ENCODE measurements around the gene LRRK2.
"Not testable (repeated sequence)": the region's sequence is repeated elsewhere in the genome, so short reads cannot be mapped to it uniquely, and the experiment has no call there.

LRRK2 gene

DNA sequence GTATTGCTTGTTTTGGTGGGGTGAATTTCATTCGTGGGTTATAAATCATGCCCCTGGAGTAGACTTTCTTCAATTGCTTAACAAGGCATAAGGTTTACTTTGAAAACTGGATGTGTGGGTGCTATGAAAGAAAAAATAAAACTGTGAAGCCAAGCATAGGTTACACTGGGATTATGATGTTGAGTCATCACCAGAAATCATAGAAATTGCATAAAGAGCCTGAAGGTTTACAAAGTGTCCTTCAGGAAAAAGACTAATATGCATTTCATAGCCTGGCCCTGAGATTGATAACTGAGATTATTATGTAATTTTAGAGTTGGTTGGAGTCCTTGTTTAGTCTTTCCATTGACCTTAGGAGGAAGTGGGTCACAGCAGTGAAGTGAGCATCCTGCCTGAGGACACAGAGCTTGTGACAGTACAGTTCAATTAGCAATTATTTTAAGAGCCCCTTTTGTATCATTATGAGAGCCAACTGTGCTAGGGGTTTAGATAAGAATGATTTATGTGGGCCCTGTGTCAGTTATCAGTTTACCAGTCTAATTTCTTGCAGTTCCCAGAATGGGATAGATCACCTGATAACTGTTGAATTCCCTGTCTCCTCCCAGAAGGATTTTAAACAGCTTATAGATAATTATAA lies 13.6 kb downstream of the LRRK2 start:
- Histone ChIP-seq H3K4me3 (ENCODE audit: insufficient read length, low read depth) (no peak overlapping the region), H3K36me3 (ENCODE audit: insufficient read depth, insufficient read length, low read length) (no peaks in the 10 kb centered on the region), H3K9ac (ENCODE audit: insufficient read length, low read depth) (no peak overlapping the region), H3K9me3 (ENCODE audit: insufficient read depth, low read length) (no peaks in the 10 kb centered on the region), H3K27me3 (ENCODE audit: insufficient read depth, insufficient read length) (no peaks in the 10 kb centered on the region), H3K4me1 (ENCODE audit: insufficient read depth, insufficient read length) (no peaks in the 10 kb centered on the region)
- no peak for TF ChIP-seq YY1 (IDR thresholded peaks at IDR 0.05; ENCODE audit: insufficient read depth, insufficient read length)
- no peak for TF ChIP-seq SUZ12 (IDR thresholded peaks at IDR 0.05; ENCODE audit: extremely low read depth, insufficient read depth, insufficient read length)
- TF ChIP-seq ZNF274 (IDR thresholded peaks at IDR 0.05; ENCODE audit: low read depth, low read length) = no peak
- DNase-seq (ENCODE audit: low read depth, low spot score) = no peak

GRCh38 chr12:40238979-40239378 lies 14.2 kb downstream of the LRRK2 start:
- H3K4me3 ChIP-seq (ENCODE audit: insufficient read length, low read depth) = no peak overlapping the region
- TF ChIP-seq ZNF274 (IDR thresholded peaks at IDR 0.05; ENCODE audit: low read depth, low read length) (no peak), YY1 (IDR thresholded peaks at IDR 0.05; ENCODE audit: insufficient read depth, insufficient read length) (no peak)
- no peak overlapping the region for H3K9ac ChIP-seq (ENCODE audit: insufficient read length, low read depth)
- no peak for DNase-seq (ENCODE audit: low read depth, low spot score)
- H3K4me1 ChIP-seq (ENCODE audit: insufficient read depth, insufficient read length) = no peaks in the 10 kb centered on the region
- H3K27me3 ChIP-seq (ENCODE audit: insufficient read depth, insufficient read length) = no peaks in the 10 kb centered on the region
- H3K36me3 ChIP-seq (ENCODE audit: insufficient read depth, insufficient read length, low read length) = no peaks in the 10 kb centered on the region
- no peaks in the 10 kb centered on the region for H3K9me3 ChIP-seq (ENCODE audit: insufficient read depth, low read length)

DNA sequence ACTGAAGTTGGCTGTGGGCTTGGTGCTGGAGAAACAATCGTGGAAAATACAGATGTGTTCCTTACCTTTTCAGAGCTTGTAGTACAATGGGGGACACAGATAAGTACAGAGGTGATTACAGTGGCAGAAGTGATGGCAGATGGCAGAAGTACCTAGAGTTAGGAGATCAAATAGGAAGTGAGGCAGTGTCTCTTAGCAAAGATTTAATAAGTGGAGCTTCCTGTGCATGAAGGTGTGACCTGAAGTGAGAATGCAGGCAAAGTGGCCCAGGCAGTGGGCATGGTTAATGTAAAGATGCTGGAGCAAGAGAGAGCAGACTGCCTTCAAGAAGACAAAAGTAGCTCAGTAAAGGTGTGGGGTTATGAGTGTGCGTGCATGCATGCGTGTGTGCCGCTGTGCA lies 16.0 kb downstream of the LRRK2 start:
- H3K9me3 ChIP-seq (ENCODE audit: insufficient read depth, low read length) = no peaks in the 10 kb centered on the region
- no peak for DNase-seq (ENCODE audit: low read depth, low spot score)

GRCh38 chr12:40241741-40242140 lies 16.9 kb downstream of the LRRK2 start:
- Histone ChIP-seq H3K4me1 (ENCODE audit: insufficient read depth, insufficient read length) (no peaks in the 10 kb centered on the region), H3K4me3 (ENCODE audit: insufficient read length, low read depth) (no peak overlapping the region), H3K9ac (ENCODE audit: insufficient read length, low read depth) (no peak overlapping the region), H3K27me3 (ENCODE audit: insufficient read depth, insufficient read length) (no peaks in the 10 kb centered on the region), H3K36me3 (ENCODE audit: insufficient read depth, insufficient read length, low read length) (no peaks in the 10 kb centered on the region), H3K9me3 (ENCODE audit: insufficient read depth, low read length) (no peaks in the 10 kb centered on the region)
- DNase-seq (ENCODE audit: low read depth, low spot score) = no peak
- TF ChIP-seq SUZ12 (IDR thresholded peaks at IDR 0.05; ENCODE audit: extremely low read depth, insufficient read depth, insufficient read length) (no peak), ZNF274 (IDR thresholded peaks at IDR 0.05; ENCODE audit: low read depth, low read length) (no peak), YY1 (IDR thresholded peaks at IDR 0.05; ENCODE audit: insufficient read depth, insufficient read length) (no peak)

More for the DNA sequence above, 16.0 kb downstream of the LRRK2 start:
- Histone ChIP-seq H3K27me3 (ENCODE audit: insufficient read depth, insufficient read length) (no peaks in the 10 kb centered on the region), H3K4me1 (ENCODE audit: insufficient read depth, insufficient read length) (no peaks in the 10 kb centered on the region), H3K9ac (ENCODE audit: insufficient read length, low read depth) (no peak overlapping the region), H3K4me3 (ENCODE audit: insufficient read length, low read depth) (no peak overlapping the region), H3K36me3 (ENCODE audit: insufficient read depth, insufficient read length, low read length) (no peaks in the 10 kb centered on the region)
- no peak for TF ChIP-seq YY1 (IDR thresholded peaks at IDR 0.05; ENCODE audit: insufficient read depth, insufficient read length)
- TF ChIP-seq SUZ12 (IDR thresholded peaks at IDR 0.05; ENCODE audit: extremely low read depth, insufficient read depth, insufficient read length) = no peak
- no peak for TF ChIP-seq ZNF274 (IDR thresholded peaks at IDR 0.05; ENCODE audit: low read depth, low read length)

- H3K9ac ChIP-seq (ENCODE audit: insufficient read length, low read depth); H3K4me3 ChIP-seq (ENCODE audit: insufficient read length, low read depth); H3K27me3 ChIP-seq (ENCODE audit: insufficient read depth, insufficient read length); H3K36me3 ChIP-seq (ENCODE audit: insufficient read depth, insufficient read length, low read length); H3K9me3 ChIP-seq (ENCODE audit: insufficient read depth, low read length); H3K4me1 ChIP-seq (ENCODE audit: insufficient read depth, insufficient read length); DNase-seq (ENCODE audit: low read depth, low spot score): not testable (repeated sequence)
Observed at GRCh38 chr12:40244526-40245156, 19.8 kb downstream of the LRRK2 start.

GRCh38 chr12:40248034-40248433 lies 23.2 kb downstream of the LRRK2 start:
- H3K27me3 ChIP-seq (ENCODE audit: insufficient read depth, insufficient read length) = no peaks in the 10 kb centered on the region
- H3K9ac ChIP-seq (ENCODE audit: insufficient read length, low read depth) = no peak overlapping the region
- no peaks in the 10 kb centered on the region for H3K4me1 ChIP-seq (ENCODE audit: insufficient read depth, insufficient read length)
- no peaks in the 10 kb centered on the region for H3K36me3 ChIP-seq (ENCODE audit: insufficient read depth, insufficient read length, low read length)
- no peak for DNase-seq (ENCODE audit: low read depth, low spot score)
- H3K4me3 ChIP-seq (ENCODE audit: insufficient read length, low read depth) = no peak overlapping the region
- TF ChIP-seq SUZ12 (IDR thresholded peaks at IDR 0.05; ENCODE audit: extremely low read depth, insufficient read depth, insufficient read length) (no peak), ZNF274 (IDR thresholded peaks at IDR 0.05; ENCODE audit: low read depth, low read length) (no peak), YY1 (IDR thresholded peaks at IDR 0.05; ENCODE audit: insufficient read depth, insufficient read length) (no peak)
- H3K9me3 ChIP-seq (ENCODE audit: insufficient read depth, low read length) = no peaks in the 10 kb centered on the region

DNA sequence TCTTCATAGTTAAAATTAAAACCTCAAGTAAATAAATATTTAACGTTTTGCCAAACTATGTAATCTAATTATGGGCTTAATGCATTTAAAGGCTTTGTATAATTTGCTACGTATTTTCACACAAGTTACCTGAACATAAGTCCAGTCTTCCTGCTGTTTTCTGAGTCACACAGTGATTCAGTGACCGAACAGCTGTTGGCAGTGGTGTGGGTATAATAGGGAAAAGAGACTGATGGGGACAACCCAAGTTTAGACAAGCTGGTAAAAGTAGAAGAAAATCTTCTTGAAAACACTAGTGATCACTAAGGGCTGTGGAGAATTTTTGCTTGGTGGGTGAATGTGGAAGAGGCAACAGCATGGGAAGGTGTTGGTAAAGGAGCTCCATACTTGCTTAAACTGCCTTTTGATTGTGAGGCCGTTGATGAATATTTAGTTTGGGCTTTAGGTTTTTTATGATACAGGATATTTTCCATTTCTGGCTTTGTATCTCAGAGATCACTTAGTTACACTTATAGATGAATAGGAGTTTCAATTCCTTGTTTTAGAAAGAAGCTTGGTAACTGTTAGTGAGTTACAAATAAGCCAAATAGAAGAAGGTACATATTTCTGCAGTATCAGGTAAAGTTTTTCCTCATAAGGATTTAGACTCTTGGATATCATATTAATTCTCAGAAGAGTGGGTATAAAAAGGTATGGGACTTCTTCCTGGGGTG lies 23.9 kb downstream of the LRRK2 start:
- DNase-seq (ENCODE audit: low read depth, low spot score) = no peak
- H3K4me3 ChIP-seq (ENCODE audit: insufficient read length, low read depth) = no peak overlapping the region
- TF ChIP-seq ZNF274 (IDR thresholded peaks at IDR 0.05; ENCODE audit: low read depth, low read length) (no peak), SUZ12 (IDR thresholded peaks at IDR 0.05; ENCODE audit: extremely low read depth, insufficient read depth, insufficient read length) (no peak), YY1 (IDR thresholded peaks at IDR 0.05; ENCODE audit: insufficient read depth, insufficient read length) (no peak)
- no peaks in the 10 kb centered on the region for H3K36me3 ChIP-seq (ENCODE audit: insufficient read depth, insufficient read length, low read length)
- H3K4me1 ChIP-seq (ENCODE audit: insufficient read depth, insufficient read length) = no peaks in the 10 kb centered on the region
- no peak overlapping the region for H3K9ac ChIP-seq (ENCODE audit: insufficient read length, low read depth)
- no peaks in the 10 kb centered on the region for H3K9me3 ChIP-seq (ENCODE audit: insufficient read depth, low read length)
- no peaks in the 10 kb centered on the region for H3K27me3 ChIP-seq (ENCODE audit: insufficient read depth, insufficient read length)

GRCh38 chr12:40250652-40251051 lies 25.9 kb downstream of the LRRK2 start:
- H3K9me3 ChIP-seq (ENCODE audit: insufficient read depth, low read length); H3K4me3 ChIP-seq (ENCODE audit: insufficient read length, low read depth); H3K9ac ChIP-seq (ENCODE audit: insufficient read length, low read depth); H3K4me1 ChIP-seq (ENCODE audit: insufficient read depth, insufficient read length); DNase-seq (ENCODE audit: low read depth, low spot score); H3K36me3 ChIP-seq (ENCODE audit: insufficient read depth, insufficient read length, low read length); H3K27me3 ChIP-seq (ENCODE audit: insufficient read depth, insufficient read length): not testable (repeated sequence)

All from NT2/D1 (cell line).